Stimulated activated CD4-positive, alpha-beta T cell treated with anti-CD3 and anti-CD28 coated beads, Interleukin-15, amount 100 ng/mL, for 48 hours (primary cell): ENCODE data around the gene METRNL.
"Not testable (repeated sequence)": the region's sequence is repeated elsewhere in the genome, so short reads cannot be mapped to it uniquely, and the experiment has no call there.

Source experiments
- DNase-seq, 2 donors: peaks; one replicate each; pipeline ENCODE4 v3.0.0-alpha.2; 2020; ENCODE audit warnings: low read depth in 2 of 2

Gene METRNL

DNA sequence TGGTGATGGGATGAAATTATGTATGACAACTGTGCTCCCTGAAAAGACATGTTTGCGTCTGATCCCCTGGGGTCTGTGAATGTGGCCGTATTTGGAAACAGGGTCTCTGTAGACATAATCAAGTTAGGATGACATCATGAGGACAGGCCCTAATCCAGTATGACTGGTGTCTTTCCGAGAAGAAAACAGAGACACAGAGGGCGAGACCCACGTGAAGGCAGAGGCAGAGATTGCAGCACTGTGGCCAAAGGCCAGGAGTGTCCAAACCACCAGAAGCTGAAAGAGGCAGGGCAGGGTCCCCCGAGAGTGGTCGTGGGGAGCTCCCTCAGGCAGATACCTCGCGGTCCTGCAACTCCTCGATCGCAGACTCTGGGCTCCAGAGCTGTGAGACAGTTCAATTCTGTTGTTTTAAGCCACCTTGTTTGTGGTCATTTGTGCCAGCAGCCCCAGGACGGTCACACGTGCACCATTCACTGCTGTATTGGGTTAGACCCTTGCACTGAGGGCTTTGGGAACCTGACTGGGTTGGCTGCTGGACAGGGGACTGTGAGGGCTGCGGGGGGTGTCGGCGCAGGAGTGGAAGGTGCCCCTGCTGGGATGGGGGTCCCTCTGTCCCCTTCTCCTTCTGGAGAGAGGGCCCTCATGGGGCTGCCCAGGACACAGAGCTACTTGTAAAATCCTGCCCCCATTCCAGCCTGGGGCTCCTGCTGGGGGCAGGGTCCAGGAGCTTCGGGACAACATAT is 27.7 kb downstream of the METRNL start:
- no peak for DNase-seq

DNA sequence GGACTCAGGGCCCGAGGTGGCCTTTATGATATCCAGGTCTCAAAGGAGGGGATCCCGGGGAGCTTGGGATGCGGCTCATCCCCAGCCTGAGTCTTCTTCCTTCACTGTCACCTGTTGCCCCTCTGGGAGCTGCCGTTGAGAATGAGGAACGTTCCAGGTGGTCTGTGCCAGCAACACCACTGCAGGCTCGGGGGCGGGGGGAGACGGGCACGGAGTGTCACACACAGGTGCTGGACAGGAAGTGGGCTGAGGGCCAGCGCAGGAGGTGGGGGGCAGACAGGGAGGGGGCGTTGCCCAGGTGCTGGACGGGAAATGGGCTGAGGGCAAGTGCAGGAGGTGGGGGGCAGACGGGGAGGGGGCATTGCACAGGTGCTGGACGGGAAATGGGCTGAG is 28.2 kb downstream of the METRNL start:
- no peak for DNase-seq

DNA sequence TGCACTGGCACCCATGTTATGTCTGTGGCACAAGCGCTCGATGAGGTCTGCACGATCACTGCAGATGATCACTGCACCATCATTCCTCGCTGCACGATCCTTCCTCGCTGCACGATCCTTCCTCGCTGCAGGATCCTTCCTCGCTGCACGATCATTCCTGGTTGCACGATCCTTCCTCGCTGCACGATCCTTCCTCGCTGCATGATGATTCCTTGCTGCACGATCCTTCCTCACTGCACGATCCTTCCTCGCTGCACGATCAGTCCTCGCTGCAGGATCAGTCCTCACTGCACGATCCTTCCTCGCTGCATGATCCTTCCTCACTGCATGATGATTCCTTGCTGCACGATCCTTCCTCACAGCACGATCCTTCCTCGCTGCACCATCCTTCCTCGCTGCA is 29.3 kb downstream of the METRNL start:
- DNase-seq = no peak

DNA sequence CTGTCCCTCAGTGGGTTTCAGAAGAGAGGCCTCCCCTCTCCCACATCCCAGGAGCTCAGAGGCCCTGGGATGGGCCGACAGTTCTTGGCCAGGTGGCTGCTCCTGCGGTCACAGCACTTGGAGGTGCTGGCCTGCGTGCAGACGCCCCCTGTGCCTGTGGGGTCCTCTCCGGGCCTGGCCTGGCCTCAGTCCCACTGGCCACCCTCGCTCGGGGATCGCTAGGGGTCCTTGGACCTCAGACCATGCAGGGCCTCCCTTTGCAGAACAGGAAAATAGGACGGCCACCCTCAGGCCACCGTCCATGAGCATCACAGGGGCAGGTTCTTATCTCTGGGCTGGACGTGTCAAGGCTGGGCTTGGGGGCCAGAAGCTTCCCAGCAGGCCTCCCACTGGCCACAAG is 30.0 kb downstream of the METRNL start:
- no peak for DNase-seq

DNA sequence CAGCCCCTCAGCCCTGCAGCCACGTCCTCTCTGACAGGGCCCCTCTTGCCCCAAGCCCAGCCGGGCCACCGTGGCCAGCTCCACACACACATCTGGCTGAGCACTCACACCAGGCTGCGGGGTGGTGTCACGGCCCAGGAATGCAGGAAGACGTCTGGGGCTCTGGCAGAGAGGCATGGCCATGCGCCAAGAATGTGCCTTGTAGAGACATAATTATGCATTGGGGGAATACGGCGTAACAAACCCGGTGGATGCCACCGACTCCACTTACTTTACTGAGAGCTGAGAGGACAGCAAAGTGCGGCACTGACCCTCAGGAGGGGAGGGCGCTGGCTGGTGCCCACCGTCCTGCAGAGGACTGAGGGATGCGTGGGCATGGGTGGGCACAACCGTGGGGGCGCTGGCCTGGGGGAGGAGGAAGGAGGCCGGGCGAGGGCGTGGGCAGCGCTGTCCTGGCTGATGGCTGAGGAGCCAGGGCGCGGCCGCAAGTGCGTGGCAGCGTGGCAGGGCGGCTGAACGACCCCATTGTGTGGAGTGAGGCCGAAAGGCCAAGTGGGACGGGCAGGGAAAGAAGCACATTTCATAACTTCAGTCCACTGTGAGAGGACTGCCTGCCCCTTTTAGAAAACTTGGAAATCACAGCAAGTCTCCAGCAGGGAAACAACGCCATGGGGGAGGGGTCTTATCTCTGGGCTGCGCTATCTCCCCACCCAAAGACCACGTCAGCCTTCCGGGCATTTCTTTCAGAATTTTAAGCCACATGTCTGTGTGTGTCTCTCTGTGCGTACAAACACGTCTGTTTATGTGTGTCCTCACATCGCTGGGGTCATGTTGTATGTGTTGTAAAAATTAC is 30.6 kb downstream of the METRNL start:
- DNase-seq = no peak

DNA sequence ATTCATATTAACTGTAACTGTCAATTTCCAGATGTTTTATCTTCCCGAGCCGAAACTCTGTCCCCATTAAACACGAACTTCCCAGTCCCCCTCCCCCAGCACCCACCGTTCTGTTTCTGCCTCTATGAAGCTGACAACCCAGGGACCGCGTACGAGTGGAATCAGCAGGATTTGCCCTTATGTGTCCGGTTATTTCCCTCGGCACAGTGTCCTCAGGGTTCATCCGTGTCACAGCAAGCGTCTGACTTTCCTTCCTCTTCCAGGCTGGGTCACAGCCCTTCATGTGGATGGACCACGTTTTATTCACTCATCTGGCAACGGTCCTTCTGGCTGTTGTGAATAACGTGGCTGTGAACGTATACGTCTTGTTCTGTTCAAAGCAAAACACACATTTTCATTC is 31.3 kb downstream of the METRNL start:
- no peak for DNase-seq

DNA sequence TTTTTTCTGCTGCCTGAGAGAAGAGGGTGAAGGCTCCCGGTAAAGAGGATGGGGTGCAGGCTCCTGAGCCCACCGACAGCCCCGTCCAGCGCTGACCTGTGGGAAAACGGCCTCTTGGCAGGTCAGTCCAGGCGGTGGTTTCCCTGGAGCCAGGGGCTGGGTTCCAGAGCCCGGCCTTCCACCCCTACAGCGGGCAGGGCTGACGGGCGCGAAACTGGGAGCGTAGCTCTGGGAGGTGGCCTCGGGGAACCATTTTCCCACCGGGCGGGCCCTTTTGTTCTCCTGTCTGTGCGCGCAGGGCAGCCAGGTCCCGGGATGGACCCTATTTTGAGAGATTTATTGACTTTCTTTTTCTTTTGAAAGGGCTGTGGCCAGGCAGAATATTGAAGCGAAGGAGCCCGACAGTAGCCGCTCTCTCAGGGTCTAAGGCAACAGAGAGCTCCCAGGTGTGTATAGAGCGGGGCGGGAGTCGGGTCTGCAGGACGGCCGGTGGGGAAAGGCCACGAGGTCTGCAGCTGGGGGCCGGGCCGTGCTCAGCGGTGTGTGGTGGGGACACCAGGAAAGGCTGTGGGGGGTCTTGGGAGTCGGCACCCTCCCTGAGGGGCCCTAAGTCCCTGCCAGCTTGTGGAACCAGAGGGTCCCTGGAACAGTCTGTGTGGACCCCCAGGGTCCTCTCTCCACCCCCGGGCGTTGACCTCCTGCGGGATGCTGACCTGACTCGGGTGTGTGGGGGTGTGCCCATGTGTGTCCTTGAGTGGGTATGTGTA is 32.3 kb downstream of the METRNL start:
- no peak for DNase-seq

DNA sequence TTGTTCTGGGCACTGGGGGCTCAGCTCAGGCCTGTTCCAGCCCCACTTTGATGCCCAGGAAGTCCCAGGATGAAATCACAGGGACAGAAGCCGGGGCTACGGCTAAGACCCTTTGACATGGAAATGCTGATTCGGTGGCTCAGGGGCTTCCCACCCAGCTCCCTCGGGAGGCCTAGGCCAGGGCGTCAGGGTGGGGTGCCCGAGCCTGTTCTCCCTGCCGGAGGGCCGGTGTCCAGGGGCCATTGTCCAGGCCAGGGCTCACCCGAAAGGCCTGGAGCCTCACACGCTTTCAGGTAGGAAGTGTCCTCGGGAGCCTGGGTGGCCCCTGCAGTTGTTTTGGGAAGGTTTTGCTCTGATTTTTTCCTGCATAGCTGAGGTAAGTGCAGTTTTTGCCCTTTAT is 34.0 kb downstream of the METRNL start:
- no peak for DNase-seq

DNA sequence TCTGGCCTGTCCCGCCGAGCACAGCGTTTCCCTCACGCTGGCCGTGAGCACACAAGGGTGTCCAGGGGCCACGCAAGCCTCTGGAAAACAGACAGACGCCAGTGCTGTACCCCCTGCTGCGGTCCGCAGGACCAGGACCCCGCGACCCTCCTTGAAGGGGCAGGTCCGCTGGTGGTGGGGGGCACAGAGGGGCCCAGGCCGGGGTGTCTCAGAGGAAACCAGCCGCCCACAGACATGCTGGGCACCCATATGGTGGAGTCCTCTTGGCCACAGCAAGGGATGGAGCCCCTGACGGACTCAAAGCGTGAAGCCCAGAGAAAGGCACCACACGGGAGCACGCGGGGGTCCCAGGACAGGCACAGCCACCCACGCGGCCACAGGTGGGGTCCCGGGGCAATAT is 34.4 kb downstream of the METRNL start:
- no peak for DNase-seq

DNA sequence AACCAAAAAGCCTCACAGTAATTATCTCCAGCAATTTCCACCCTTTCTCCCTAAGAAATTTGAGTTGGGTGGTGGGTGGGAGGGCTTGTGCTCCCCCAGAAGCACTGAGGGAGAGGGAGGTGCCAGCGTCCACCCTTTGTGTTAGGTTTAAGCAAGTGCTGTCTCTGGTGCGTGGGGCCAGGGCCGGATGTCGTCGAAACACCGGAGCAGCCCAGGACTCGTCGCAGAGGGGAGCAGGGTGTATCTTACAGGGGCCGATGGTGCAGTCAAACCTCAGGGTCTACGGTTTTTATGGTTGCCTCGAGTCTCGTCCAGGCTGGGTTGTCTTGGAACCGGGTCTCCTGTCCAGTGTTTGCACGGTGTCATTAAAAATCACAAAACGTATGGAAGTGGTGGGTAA is 35.3 kb downstream of the METRNL start:
- DNase-seq = no peak

DNA sequence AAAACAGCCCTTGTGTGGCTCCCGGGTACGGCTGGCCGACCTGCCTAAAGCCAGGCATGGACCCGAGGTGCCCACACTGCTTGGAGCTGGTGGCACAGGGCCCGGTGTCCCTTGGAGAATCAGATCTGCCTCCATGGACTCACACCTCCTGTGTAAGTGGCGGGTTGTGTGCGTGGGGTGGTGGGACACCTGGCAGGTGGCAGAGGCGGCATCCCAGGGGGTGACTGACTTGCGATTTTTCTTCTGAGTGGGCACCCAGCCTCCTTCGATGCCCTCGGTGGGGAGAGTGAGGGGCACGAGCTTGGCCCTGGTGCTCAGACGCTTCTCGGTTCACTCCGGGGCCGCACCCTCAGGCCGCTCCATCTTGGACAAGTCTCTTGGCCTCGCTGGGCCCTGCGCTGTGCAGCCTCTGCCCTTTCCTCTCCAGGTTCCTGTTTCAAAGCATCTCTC is 35.8 kb downstream of the METRNL start:
- no peak for DNase-seq

DNA sequence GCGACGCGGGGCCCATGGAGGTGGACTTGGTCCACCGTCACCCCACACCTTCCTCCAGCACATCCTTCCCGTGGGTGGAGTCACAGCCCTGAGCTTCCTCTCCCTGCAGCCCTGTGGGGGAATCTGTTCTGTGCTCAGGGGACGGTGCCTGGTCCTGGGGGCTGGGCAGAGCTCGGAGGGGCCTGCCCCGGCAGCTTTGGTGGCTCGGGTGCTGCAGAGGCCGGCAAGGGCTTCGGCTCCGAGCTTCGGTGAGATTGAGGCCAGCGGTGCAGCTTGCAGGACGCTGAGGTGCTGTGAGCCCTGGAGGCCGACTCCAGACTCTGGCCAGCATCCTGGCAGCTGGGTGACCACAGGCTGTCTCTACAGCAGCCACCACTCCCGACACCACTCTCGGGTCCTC is 36.4 kb downstream of the METRNL start:
- DNase-seq = no peak

DNA sequence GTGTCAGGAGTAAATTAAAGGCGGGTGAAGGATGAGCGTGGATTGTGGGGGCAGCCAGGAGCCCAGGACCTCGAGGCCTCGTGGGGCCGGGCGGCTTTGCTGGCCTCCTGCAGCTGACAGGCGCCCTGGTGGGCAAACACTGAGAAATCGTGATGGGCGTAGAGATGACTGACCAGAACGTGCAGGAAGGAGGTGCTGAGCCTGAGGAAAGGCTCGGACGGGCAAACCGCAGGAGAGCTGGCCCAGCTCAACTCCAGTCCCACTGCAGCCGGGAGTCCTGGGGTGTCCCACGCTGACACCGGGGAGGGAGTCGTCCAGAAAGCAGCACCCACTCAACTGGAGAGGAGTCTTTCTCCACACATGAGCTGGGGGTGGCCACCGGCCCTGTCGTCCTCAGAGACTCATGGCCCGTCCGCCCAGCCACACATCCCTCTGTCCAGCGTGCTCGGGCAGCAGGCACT is 36.9 kb downstream of the METRNL start:
- DNase-seq = no peak

DNA sequence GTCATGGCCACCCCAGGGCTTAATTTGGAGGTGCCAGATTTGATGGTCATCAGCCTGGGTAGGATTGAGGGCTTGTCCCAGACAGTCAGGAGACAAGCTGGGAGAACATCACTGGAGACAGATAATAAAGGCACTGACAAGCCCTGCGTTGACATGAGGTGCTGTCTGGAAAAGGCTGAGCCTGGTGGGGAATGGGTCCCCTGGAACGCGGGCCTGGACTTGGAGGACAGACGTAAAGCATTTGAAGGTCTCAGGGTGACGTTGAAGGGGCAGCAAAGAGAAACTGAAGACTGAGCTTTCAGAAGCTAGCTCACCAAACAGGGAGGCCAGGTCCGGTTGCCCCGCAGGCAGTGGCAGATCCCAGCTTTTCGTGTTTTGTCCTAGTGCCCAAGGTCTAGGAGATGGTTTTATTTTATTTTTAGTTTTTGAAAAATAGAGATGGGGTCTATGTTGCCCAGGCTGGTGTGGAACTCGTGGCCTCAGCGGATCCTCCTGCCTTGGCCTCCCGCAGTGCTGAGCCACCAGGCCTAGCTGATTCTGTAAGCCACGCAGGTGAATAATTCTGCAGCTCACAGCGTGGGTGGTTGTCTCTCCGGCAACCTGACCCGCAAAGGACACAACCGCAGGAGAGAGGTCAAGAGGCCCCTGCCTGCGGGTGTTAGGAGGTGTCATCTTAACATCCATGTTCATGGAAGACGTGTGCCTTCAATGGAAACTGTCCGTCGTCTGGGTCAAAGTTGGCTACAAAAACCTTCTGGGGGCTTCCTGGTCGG is 37.6 kb downstream of the METRNL start:
- DNase-seq = no peak

DNA sequence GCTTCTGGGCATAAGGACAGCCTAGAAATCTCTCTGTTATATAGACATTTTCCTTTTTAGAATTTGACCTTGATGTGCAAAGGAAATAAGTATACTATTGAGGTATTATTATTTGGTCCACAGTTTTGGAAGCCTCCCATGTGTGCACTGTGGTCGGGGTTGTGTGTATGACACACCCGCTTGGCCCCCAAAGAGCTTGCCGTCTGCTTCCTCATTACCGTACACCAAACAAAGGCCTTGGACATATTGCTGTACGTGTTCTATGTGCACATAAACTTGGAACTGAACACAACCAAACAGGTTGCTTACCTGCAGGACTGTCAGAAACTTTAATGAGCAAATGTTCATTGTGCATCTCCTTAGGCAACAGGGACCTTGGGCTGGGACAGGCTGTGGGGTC is 38.2 kb downstream of the METRNL start:
- no peak for DNase-seq

DNA sequence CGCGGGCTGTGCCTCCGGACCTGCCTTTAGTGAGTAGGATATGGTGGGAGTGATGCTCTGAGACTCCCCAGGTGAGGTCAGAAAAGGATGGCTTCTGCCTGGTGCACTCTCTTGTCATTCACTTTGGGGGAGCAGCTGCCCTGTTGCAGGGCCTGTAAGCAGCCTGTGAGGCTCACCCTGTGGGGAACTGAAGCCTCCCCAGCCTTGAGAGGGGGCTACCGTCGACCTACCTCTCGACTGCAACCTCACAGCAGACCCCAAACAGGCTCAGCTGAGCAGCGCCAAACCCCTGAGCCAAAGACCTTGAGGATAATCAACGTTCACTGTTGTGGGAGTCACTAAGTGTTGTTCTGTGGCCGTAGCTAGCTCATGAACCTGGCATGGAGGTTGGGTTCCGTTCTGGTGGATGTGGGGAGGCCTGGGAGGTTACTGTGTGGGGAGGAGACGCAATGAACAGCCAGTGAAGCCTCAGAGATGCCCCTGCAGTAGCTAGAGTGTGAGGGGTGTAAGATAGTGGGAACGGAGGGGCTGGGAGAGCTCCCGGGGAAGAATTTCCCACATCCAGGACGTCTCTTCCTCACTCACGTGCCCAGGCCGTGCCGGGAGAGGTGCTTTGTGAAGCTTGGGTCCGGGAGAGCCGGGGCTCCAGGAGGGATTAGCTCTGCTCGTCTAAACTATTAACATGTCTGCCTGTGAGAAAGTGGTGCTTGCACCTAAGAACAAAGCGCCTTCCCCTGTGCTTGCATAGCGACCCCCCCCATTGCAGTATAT is 38.8 kb downstream of the METRNL start:
- DNase-seq = no peak

DNA sequence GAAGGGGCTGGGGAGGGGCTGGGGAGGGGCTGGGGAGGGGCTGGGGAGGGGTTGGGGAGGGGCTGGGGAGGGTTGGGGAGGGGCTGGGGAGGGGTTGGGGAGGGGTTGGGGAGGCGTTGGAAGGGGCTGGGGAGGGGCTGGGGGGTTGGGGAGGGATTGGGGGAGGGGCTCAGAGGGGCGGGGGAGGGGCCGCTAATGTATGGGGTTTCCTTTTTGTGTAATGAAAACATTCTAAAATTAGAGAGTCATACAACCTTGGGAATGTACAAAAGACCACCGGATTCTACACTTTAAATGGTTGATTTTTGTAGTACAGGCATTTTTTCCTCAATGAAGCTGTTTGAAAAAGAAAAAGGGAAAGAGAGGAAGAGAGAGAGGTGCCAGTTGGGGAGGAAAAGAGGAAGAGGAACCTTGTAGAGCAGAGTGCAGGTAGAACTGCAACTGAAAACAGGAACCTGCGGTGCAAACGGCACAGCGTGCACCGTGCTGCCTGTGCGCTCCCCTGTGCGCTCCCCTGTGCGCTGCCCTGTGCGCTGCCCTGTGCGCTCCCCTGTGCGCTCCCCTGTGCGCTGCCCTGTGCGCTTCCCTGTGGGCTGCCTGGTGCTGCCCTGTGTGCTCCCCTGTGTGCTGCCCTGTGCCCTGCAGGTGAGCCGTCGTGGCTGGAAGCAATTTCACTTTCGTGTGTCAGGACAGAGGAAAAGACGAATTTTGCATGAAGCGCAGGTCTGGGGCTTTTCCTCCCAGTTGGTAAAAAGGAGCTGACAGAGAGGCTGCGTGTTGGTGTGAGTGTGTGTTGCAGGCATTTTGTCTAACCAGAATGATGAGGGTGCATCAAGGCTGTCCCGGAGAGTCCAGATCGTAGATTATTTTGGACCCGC is 40.8 kb downstream of the METRNL start:
- no peak for DNase-seq

DNA sequence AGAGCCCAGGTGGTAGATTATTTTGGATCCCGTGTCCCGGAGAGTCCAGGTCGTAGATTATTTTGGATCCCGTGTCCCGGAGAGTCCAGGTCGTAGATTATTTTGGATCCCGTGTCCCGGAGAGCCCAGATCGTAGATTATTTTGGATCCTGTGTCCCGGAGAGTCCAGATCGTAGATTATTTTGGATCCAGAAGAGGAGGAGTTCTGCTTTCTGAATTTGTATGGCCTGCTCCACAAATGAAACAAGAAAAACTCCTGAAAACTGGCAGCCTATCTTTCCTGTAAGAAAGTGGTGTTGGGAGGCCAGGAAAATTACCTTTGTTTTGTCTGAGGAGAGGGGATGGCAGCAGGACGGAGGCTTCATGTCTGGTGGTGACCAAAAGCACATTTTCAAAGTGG is 42.1 kb downstream of the METRNL start:
- DNase-seq = not testable (repeated sequence)

DNA sequence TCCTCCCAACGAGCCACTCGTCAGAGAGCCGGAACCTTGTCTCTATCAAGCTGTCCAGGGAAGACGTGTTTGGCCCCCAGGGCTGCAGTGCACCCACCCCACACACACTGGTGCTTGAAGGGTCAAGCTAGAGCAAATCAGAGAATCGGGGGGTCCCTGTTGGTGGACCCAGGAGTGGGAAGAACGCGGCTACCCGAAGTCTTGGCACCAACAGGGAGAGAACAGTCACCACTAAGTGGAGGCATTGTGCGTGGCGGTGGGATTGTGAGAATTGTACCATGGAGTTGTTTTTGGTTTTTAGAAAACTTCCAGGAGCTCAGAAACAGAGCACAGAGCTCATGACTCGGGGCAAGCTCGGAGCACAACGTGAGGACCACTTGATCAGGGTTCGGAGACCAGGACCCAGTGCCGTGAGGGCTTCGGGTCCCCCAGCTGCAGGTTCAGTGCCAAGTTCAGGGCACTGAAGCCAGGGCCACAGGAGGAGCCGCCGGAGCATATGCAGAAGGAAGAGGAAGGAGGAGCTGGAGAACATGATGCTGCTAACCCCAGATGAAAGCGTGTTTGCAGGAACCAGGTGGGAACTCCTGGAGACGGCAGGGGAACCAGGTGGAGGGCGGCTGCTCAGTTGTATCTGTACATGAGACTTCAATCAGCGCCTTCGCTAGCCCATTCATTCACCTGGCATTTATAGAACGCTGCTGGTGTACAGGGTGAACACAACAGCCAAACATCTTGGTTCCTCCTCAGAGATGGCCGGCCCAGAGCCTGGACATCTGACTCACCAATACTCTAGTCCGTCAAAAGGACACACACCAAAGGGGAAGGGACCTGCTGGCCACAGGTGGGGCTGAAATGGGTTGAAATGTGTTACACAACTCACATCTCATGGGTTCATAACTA is 42.8 kb downstream of the METRNL start:
- no peak for DNase-seq
